NCI-H128 (cell line): ENCODE results near the gene PPIF.

Experiments
- DNase-seq: peaks from one replicate; lab custom pipeline; 2025; ENCODE audit not compliant: unreplicated experiment; lab: John Stamatoyannopoulos, UW

PPIF gene

DNA sequence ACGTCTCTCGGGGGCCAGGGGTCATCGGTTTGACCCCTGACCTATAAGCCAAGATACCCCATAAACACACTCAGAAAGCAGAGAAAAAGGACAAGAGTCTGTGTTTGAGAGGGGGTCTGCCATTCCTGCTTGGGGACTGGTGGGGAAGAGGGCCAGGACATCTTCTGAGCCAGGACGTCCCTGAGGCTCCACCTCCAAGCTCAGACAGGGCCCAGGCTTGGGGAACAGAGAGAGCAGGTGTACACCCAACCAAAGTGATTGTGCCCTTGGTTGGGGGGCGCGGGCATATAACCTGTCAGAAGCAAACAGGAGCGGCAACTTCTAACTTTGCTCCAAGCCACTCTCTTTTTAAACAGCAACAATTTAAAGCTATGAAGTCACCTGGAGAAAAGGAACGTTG is 33.9 kb upstream of the PPIF start:
- no peak for DNase-seq

DNA sequence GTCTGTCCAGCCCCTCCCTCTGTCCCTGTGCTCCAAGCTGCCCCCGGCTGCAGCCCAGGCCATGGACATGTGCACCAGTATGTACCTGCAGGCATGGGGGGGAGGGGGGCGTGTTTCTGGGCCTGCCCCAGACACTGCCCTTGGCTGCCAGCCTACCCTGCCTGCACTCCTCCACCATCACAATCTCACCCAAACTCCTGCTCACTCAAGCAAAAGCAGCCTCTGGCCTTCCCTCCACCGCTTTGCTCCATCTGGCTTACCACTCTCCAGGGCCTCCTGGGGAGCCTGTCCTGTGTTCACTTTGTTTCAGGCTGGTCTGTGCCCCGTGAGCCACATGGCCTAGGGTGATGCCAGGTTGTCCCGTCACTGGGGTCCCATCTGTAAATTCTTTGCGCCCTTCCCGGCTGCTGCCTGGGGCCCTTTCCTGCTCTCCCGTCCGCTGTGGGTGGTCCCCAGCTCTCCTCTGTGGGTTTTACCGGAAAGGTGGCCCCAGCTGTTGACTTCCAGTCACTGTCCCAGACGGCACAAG is 33.3 kb upstream of the PPIF start:
- no peak for DNase-seq

DNA sequence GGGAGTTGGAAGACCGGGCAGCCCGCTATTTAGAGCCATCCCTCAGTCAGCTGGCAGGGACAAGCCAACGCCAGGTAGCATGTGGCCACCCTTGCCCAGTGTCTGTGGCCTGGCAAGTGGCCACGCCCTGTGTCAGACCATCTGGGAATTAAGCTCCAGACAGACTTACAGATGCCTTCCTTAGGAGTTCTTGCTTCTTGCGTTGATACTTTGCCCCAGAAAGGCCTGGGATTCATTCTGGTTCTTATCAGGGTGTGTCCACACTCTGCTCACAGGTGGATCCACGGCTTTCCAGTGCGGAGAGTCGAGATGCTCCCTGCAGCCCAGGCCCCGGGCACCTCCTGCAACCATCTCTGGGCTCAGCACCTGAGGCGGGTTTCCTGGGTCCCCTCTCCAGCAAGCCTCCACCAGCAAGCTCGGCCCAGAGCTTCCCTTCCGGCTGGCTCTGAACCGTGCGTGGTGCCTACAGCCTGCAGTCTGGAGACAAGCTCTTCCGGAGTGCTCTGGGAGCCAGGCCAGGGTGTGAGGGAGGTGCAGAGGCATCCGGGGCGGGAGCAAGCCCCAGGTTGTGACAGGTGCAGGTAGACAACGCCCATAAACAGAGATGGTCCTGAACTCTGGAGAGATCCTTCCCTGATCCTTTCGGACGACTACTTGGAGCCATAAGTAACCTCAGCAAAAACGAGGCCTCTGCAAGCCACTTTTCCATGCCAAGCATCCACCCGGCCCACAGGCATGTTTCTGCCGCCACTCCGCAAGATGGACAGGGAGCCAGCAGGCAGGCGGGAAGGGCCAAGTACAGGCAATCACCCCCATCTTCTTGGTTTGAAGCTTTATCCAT is 32.3 kb upstream of the PPIF start:
- DNase-seq, result no peak

DNA sequence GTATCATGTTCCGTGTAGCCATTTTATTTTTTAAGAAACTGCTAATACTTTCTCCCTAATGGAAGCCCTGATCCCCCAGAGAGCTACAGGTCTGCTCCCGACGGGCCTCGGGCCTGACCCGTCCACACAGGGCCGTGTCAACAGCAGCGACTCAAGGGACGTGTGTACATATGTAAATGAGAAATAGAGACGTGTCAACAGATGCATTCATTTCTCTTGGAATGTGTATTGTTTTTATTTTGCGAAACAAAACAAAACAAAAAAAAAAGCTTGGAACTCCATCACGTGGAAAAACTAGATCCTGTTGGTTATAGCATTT is 31.7 kb upstream of the PPIF start:
- no peak for DNase-seq

DNA sequence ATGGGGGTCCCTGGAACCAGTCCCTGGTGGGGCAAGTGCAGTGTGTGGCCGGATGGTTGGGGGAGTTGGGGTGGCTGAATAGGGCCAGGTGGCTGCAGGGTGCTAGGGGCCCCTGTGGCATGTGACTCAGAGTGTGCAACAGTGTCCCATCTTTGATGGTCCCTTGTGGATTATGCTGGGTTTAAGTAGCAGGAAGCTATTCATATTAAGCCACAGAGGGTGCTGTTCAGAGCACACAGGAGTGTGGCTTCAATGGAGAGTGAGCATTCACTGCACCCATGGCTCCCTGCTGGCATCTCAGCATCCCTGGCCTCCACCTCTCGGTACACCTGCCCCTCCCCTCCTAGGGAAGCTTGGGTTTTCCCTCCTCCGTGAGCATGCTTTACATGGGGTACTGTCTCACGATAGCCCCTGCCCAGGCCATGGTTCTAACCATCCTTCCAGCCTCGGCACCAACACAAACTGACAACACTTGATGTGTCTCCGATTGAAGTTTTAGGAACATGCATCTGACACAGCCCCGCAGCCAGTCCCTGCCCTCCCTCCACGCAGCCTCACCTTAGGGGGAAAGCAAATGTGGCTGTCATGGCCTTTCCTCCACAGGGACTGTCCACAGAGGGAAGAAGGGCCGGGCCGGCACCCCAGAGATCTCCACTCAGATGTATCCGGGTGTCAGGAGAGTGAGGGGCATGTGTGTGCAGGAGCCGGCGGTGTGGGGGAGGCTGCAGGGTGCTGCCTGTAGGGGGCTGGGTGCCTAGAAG is 30.4 kb upstream of the PPIF start:
- DNase-seq, result no peak

DNA sequence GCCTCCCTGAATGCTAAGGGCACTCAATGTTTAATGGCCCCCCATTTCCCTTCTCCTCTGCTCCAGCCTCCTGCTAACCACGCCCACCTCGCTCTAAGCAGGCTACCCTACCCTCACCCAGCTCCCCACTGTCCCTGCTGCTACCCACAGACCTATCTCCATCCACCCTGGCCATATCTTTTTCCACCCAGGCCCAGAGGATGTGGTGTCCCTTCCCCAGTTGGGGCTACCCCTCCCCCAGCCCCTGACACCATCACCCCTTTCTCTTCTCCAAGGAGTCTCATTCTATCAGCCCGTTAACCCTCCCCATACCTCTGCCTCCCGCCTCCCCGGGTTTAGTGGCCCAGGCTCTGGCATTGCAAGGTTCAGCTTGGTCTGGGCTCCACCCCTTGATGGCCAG is 28.9 kb upstream of the PPIF start:
- DNase-seq, result no peak

DNA sequence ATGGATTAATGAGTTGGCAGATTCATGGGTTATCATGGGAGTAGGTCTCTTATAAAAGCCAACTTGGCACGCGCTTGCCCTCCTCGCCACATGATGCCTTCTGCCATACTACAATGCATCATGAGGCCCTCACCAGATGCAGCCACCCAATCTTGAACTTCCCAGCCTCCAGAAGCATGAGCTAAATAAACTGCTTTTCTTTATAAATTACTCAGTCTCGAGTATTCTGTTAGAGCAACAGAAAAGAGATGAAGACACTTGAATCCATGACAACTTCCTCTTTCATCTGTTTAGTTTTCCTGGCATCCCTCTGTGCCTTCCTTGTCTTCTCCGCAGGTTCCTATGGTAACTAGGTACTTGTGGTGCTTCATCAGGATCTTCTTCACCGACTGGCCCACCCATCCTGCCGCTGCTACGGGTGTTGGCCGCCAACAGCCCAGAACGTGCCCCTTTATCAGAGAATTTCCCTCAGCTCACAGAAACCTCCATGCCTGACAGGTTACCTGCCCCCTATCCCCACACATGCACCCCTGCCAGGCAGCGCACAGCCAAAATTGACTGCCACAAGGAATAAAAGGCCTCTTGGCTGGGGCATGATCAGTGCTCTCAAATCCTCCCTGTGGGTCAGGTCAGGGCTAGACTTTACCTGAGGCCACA is 28.0 kb upstream of the PPIF start:
- DNase-seq, result no peak

DNA sequence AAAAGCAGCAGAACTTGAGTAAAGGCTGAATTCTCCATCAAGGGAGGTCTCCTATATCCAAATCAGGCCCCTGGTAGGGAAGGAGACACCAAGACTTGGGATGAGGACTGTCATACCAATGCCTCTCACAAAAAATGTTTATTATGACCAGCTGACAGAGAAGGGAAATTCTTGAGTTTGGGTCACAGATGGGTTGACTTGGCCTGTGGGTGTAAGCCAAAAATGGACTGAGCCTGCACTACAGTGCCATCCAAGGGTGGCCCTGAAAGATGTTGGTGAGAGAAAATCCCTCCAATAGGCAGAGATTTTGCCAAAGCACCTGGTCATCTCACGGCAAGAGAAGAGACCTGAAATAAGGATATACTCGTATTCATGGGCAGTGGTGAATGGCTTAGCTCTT is 27.0 kb upstream of the PPIF start:
- DNase-seq, result no peak

DNA sequence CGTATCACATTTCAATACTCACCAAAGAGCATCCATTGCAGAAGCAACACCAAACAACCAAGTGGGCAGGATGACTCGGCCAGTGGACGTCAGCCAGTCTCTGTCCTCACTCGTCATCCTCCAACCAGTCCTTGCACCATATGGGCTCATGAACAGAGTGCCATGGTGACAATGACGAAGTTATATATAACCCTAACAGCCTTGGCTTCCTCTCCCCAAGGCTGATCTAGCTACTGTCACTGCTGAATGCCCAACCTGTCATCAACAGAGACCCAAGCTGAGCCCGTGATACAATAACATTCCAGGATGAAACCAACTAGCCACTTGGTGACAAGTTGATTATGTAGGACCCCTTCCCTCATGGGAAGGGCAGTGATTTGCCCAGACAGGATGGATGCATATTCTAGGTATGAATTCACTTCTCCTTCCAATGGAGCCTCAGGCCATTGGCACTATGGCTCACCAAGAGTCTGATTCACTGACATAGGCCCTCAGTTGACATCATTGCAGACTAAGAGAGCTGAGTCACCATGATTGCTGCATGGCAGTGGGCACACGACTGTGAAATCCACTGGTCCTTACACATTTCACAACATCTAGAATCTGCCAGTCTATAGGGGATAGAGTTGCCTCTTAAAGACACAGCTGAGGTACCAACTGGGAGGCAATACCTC is 26.3 kb upstream of the PPIF start:
- no peak for DNase-seq

DNA sequence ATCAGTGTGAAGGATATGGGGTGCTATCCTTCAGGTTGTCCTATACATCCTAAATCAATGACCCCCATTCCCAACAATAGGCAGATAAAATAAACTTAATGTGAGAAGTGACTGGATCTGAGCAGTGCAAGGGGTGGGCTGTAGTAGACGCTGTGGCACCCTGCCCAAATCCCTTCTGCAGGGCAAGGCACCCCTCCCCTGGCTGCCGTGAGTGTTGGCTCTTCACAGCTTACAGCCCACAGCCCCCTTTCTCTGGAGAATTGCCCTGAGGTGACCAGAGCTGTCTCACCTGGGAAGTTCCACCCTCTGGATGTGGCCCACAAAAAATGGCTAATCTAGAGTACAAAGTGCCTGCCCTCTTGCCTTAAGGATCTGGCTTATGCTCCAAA is 25.8 kb upstream of the PPIF start:
- DNase-seq, result no peak

DNA sequence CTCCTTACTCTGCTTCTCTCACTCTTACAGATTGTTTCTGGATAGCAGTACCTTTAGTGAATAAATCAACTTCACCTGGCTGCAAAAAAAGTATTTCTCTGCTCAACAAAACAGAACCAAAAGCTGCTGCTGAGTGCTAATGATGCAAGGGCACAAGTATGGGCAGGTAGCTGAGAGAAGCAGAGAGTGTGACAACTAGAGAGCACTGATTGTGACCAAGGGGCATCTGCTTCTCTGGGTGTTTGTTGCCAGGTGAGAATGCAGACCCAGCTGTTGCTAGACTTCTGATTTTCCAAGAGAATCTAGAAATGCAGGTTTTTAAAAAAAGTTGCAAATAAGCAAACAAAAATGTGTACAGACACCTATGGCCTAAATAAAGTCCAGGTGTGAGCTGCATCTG is 25.3 kb upstream of the PPIF start:
- no peak for DNase-seq

DNA sequence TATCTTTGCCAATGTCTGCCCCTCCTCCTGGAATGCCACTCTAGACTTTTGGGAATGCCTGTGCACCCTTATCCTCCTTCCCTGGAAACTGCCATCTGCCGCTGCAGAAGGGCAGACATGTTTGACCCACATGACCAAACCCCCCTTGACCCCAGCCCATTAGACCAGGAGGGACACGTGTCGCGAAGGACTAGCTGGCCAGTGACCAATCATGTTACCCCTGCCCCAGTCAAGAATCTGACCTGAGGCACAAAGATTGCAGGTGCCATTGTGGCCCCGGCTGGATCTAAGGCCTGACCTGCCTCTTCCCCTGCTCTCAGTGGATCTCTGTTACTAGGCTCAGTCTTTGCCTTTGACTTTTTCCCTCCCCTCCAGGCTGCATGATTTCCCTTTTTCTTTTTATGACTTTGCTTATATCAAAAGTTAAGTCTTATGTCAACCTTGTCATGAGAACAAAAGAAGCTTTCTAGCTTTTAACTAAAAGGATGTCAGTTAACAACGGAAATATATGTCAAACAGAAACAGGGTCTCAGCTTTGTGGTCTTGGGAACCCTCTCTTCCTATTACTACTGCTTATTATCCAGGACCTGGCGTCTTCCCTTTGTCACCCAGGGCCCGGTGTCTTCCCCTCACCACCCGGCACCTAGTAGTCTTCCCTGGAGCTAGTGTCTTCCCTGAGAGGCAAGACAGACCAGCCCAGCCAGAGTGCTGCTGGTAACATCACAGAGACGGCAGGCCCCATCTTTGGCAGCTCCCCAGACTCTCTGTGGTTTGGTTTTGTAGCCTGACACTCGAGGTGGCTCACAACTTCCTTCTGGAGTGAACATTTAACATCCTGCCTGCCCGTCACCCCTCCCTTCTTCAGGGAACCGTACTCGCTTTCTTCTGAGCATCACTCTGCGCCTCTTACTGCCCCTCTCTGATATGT is 24.4 kb upstream of the PPIF start:
- no peak for DNase-seq

DNA sequence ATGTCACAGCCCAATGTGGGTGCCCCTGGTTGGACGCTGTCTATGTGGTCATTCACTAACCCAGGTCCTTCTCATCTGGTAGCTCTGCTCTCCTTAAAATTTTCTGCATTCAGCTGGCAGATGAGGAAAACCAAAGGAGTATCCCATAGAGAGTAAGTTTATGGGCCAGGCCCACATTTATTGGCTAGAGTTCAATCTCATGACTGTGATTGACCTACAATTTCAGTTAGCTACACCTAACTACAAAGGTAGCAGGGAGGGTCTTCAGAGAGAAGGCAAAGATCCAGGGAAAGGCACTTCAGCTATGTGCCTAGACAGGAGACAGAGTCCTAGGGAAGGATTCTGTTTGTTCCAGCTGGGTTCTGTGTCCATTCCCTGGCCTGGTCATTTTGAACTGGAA is 23.7 kb upstream of the PPIF start:
- no peak for DNase-seq

DNA sequence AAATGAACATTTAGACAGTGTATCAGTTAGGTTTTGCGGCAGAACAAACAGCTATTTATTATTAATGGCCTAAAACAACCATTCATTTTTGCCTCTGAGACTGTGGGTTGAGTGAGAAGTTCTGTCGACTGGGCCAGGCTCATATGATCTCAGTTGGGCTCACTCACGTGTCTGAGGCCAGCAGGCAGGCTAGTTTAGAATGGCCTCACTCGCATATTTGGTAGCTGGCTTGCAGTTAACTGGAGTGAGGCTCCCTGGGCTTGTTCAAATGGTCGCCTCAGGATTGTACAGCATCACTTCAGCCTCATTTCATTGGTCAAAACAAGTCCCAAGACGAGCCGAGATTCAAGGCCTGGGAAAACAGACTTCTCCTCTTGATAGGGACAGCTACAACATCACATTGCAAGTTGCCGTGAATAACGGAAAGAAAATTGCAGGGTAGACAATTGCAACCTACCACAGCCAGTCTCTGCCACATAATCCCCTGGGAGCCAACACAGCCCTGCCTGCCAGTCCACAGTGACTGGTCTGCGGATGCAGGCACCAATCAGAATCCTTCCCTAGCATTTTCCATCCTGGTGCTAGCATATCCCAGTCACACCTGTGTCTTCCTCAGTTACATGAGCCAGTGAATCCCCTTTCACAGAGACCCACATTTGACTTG is 23.1 kb upstream of the PPIF start:
- no peak for DNase-seq

DNA sequence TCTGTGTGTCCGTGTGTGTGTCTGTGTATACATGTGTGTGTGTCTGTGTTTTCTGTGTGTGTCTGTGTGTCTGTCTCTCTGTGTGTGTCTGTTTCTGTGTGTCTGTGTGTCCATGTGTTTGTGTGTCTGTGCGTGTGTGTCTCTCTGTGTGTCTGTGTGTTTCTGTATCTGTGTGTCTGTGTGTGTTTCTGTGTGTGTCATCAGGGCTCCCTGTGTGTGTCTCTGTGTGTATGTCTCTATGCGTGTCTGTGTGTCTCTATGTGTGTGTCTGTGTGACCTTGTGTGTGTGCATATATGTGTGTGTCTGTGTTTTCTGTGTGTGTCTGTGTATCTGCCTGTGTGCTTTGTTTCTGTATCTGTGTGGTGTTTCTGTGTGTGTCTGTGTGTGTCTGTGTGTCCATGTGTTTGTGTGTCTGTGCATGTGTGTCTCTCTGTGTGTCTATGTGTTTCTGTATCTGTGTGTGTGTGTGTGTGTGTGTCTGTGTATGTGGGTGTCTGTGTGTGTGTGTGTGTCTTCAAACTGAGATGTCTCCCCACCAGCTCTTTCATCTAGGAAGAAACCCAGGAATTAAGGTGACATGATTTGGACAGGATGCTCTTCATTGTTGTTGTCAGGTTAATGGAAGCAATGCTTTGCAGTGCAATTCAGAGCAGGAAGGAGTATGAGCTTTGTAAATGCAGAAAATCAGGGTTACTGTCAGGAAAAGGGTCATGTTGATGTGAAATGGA is 20.7 kb upstream of the PPIF start:
- DNase-seq, result no peak

DNA sequence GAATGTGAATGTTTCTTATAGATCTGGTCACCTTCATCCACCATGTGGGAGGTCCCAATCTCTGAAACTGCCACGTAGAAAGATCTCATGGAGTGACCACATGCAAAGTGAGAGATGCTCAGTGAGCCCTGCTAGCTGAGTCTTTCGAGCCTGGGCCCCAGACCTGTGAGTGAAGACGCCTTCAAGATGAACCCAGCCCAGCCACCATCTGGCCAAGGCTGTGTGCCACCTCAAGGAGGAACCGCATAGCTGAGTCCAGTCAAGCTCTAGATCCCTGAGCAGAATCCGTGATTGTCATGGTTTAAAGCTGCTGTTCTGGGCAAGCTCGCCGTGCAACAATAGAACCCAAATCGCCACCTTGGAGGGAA is 20.2 kb upstream of the PPIF start:
- no peak for DNase-seq

DNA sequence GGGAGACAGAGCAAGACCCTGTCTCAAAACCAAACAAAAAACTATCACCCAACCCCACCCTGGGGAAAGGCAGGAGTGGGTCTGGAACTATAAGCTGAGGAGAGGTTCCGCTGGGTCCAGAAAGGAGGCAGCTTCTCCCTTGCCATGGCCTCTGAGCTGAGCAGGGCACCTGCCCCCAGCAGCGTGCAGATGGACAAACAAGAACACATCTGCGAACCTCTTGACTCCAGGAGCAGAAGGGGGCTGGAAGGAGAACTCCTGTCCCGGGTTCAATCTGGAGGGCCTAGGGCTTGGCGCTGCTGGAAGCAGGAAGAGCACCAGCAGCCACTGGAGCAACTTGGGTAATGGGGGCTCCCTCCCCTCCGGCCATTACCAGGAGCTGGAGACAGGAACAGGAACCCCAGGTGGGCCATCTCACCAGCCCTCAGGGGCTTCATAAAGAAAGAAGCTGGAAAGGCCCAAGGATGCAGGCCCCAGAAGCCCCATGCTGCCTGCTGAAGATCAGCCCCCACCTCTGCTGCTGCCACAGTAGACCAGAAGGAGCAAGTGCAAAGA is 19.0 kb upstream of the PPIF start:
- DNase-seq, result no peak

DNA sequence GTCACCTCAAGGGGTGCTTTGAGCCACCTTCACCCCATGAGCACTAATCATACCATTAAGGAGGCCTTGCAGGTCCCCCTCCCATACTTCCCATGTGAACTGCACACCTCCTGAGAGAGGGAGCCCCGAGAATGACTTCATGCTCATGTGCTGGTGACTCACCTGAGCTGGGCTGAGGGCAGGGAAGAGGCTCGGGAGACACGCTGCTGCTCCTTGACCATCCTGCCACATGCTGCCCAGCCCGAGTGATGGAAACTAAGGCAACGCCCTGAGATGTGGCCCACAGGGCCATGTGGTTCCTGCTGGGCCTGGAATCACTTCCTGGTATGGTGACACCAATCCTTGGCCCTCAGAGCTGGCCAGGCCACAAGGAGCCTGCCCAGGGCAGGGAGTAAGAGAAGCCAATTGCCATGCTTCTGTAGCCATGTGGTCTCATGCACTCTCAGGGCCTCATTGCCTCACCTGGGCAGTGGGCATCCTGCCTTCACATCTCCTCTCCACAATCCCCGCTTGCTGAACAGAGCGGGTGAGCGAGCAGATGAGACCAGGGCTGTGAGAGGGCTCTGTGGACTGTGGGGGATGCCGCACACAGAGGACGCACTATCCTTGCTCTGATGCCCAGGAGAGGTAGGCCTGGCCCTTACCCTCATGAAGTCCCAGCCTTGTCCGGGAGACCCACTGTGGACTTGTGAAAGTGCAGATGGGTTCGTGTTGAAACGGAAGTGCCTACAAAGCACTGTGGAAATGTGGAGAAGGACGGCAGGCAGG is 18.3 kb upstream of the PPIF start:
- DNase-seq, result no peak
